HG03442 (cell line): ENCODE measurements around the gene CETN1.
A peak's percentile ranks its signal among the peaks of the same experiment; 100 is the strongest.

Experiments used
- ATAC-seq: cut with Tn5 transposase; IDR thresholded peaks from one replicate; pipeline ENCODE4 v1.9.1; 2021; ENCODE audit warnings: mild to moderate bottlenecking, moderate library complexity; ENCODE audit not compliant: unreplicated experiment

CETN1 gene

GRCh38 chr18:621291-622043, 41.3 kb downstream of the CETN1 start:
- no peak for ATAC-seq

GRCh38 chr18:622289-622688, 42.1 kb downstream of the CETN1 start:
- ATAC-seq: no peak

GRCh38 chr18:623761-624620, 43.8 kb downstream of the CETN1 start:
- ATAC-seq: peak; percentile 54

GRCh38 chr18:627231-627630, 47.1 kb downstream of the CETN1 start:
- ATAC-seq: no peak

GRCh38 chr18:629269-630150, 49.3 kb downstream of the CETN1 start:
- ATAC-seq: no peak

GRCh38 chr18:631560-631959, 51.4 kb downstream of the CETN1 start:
- ATAC-seq: no peak
